T-cell (primary cell): Measurements from ENCODE around the gene NIFK. TPM values are rescaled to one million over a fixed set of nuclear protein-coding genes. Genes with fewer than 3 reads are reported as not detected.
"Not testable (repeated sequence)": the region's sequence is repeated elsewhere in the genome, so short reads cannot be mapped to it uniquely, and the experiment has no call there.

Source experiments
- ATAC-seq, 4 experiments: fragments of 200-7000 bp in 3 of 4; fragments of 150-1000 bp in 1 of 4; cut with Tn5 transposase; replicated peaks in 1 of 4; 1 replicate in 3 of 4; 2 replicates in 1 of 4; pipeline ENCODE4 v1.10.0; 2021; ENCODE audit warnings: moderate library complexity in 3 of 4, mild to moderate bottlenecking in 2 of 4, moderate number of reproducible peaks in 1 of 4
- CTCF ChIA-PET, 2 donors: fragments of 300-600 bp; sonication (Branson Sonifier 250); formaldehyde crosslinking; loops; one replicate each; lab custom pipeline; 2022; ENCODE audit warnings: antibody characterized with exemption in 2 of 2; lab: Charles Lee
- POLR2A ChIA-PET, 2 donors: fragments of 300-600 bp; sonication (Branson Sonifier 250); formaldehyde crosslinking; loops; one replicate each; lab custom pipeline; 2022; ENCODE audit warnings: antibody characterized with exemption in 2 of 2; lab: Charles Lee
- DNase-seq, 35 experiments: peaks; one replicate each; pipeline versions ENCODE4 v3.0.0 to v3.0.0-alpha.2; 2013 to 2023
- H3K27ac ChIP-seq: one replicate; pipeline ENCODE4 v1.5.1; 2013; ENCODE audit warnings: low read length
- H3K27me3 ChIP-seq, 2 experiments: replicated peaks in 1 of 2; 1 replicate in 1 of 2; 2 replicates in 1 of 2; pipeline versions ENCODE4 v1.6.1 to v1.7.0; 2013; ENCODE audit warnings: low read length in 1 of 2, mixed read lengths in 1 of 2; ENCODE audit not compliant: control insufficient read depth in 2 of 2, insufficient read depth in 2 of 2; ENCODE audit errors: extremely low read depth in 1 of 2
- H3K36me3 ChIP-seq, 2 donors: 1 replicate in 1 of 2; 2 replicates in 1 of 2; pipeline versions ENCODE4 v1.6.1 to v1.7.0; 2013; ENCODE audit warnings: low read length in 1 of 2; ENCODE audit not compliant: control insufficient read depth in 2 of 2, insufficient read depth in 1 of 2; ENCODE audit errors: extremely low read depth in 1 of 2
- H3K4me1 ChIP-seq, 2 experiments: 1 replicate in 1 of 2; 2 replicates in 1 of 2; pipeline versions ENCODE4 v1.6.1 to v1.7.0; 2013; ENCODE audit warnings: low read length in 2 of 2, mixed read lengths in 1 of 2; ENCODE audit not compliant: insufficient read depth in 2 of 2, control insufficient read depth in 1 of 2; ENCODE audit errors: extremely low read depth in 1 of 2
- H3K4me3 ChIP-seq, 2 donors: 1 replicate in 1 of 2; 2 replicates in 1 of 2; pipeline versions ENCODE4 v1.5.1 to v1.7.0; 2013; ENCODE audit warnings: mild to moderate bottlenecking in 2 of 2, low read length in 1 of 2, moderate library complexity in 1 of 2; ENCODE audit not compliant: control insufficient read depth in 1 of 2; ENCODE audit errors: extremely low read depth in 1 of 2
- H3K9me3 ChIP-seq: 2 replicates; pipeline ENCODE4 v1.7.0; 2013
- H3K27ac Mint-ChIP-seq, 2 donors: one replicate each; pipeline ENCODE4 v1.8.0; 2020 to 2021; ENCODE audit warnings: mild to moderate bottlenecking in 2 of 2, mixed read lengths in 2 of 2
- H3K27me3 Mint-ChIP-seq, 2 donors: one replicate each; pipeline ENCODE4 v1.8.0; 2021 to 2022; ENCODE audit warnings: mixed read lengths in 2 of 2
- H3K36me3 Mint-ChIP-seq: one replicate; pipeline ENCODE4 v1.8.0; 2021; ENCODE audit warnings: mixed read lengths
- H3K4me1 Mint-ChIP-seq, 3 donors: one replicate each; pipeline ENCODE4 v1.8.0; 2020 to 2022; ENCODE audit warnings: mixed read lengths in 3 of 3, mild to moderate bottlenecking in 1 of 3
- H3K4me3 Mint-ChIP-seq, 3 donors: one replicate each; pipeline ENCODE4 v1.8.0; 2020 to 2022; ENCODE audit warnings: mild to moderate bottlenecking in 3 of 3, mixed read lengths in 3 of 3, moderate library complexity in 3 of 3
- H3K9me3 Mint-ChIP-seq, 3 donors: one replicate each; pipeline ENCODE4 v1.8.0; 2020 to 2022; ENCODE audit warnings: mixed read lengths in 3 of 3
- WGBS: methylation state at CpG from one replicate; pipeline ENCODE4 v1.1.5; 2013; ENCODE audit warnings: missing lambda C conversion rate; ENCODE audit not compliant: insufficient coverage; 5-methylcytosine and 5-hydroxymethylcytosine counted together
- total RNA-seq, 35 experiments: library from RNA in 6 of 35; stranded (reverse) in 6 of 35; fragments of 120-200 nt in 1 of 35; gene quantifications; one replicate each; pipeline versions ENCODE4 v1.2.1 to v1.2.4 and lab custom pipeline; 2013 to 2026

The NIFK gene
- total RNA-seq, 5 donors from 2014 or later (not counting 1 experiment from before 2014, with no cell fraction given): 29.0 to 60.0 (median 53.9) TPM

GRCh38 chr2:121723316-121723715, 13.4 kb downstream of the NIFK start:
- Mint-ChIP-seq H3K4me1 (peaks cover 0 to 9% (median 4%) of the 10 kb centered on the region in 3 donors), H3K4me3 (no peak overlapping the region), H3K36me3 (peaks cover 12% of the 10 kb centered on the region), H3K27ac (no peak overlapping the region), H3K27me3 (no peaks in the 10 kb centered on the region), H3K9me3 (no peaks in the 10 kb centered on the region)
- Histone ChIP-seq H3K4me3 (no peak overlapping the region), H3K27me3 (no peaks in the 10 kb centered on the region), H3K4me1 (peaks cover 0 to 9% of the 10 kb centered on the region in 2 experiments), H3K36me3 (peaks cover 0 to 22% of the 10 kb centered on the region in 2 donors), H3K9me3 (no peaks in the 10 kb centered on the region), H3K27ac (no peak overlapping the region)
- ChIA-PET POLR2A (no interaction called here), CTCF (no interaction called here)
- no peak for DNase-seq
- 90% methylated on average over 5 of the region's 5 CpGs for WGBS
- no peak for ATAC-seq

GRCh38 chr2:121722479-121722878, 14.2 kb downstream of the NIFK start:
- Mint-ChIP-seq H3K27ac (peak overlapping the region in 1 of 2 donors; percentile 16), H3K36me3 (peaks cover 6% of the 10 kb centered on the region), H3K4me3 (no peak overlapping the region), H3K9me3 (no peaks in the 10 kb centered on the region), H3K27me3 (no peaks in the 10 kb centered on the region), H3K4me1 (peaks cover 0 to 9% (median 4%) of the 10 kb centered on the region in 3 donors)
- ChIA-PET POLR2A (no interaction called here), CTCF (interaction anchor here in 1 of 2 donors (0.6 kb wide), 1 partner anchor 135 kb away, joined by 6 read pairs; no protein-coding TSS in a partner anchor)
- Histone ChIP-seq H3K27me3 (no peaks in the 10 kb centered on the region), H3K4me1 (peaks cover 0 to 9% of the 10 kb centered on the region in 2 experiments), H3K4me3 (no peak overlapping the region), H3K36me3 (peaks cover 0 to 14% of the 10 kb centered on the region in 2 donors), H3K27ac (no peak overlapping the region), H3K9me3 (no peaks in the 10 kb centered on the region)
- no peak for ATAC-seq
- no peak for DNase-seq
- whole genome bisulfite sequencing: 70% methylated on average over 5 of the region's 5 CpGs

- ChIA-PET POLR2A (interaction anchor here in 1 of 2 donors (0.8 kb wide), 1 partner anchor 291 kb away, joined by 6 read pairs; no protein-coding TSS in a partner anchor), CTCF (interaction anchor here in 1 of 2 donors (0.6 kb wide), 1 partner anchor 134 kb away, joined by 6 read pairs; no protein-coding TSS in a partner anchor)
- Mint-ChIP-seq H3K27me3 (no peaks in the 10 kb centered on the region), H3K4me3 (no peak overlapping the region), H3K4me1 (peaks cover 0 to 9% (median 4%) of the 10 kb centered on the region in 3 donors), H3K27ac (no peak overlapping the region), H3K9me3 (no peaks in the 10 kb centered on the region), H3K36me3 (peaks cover 2% of the 10 kb centered on the region)
- no peak overlapping the region for H3K27ac ChIP-seq
- H3K4me3 ChIP-seq: no peak overlapping the region
- WGBS: no CpG with 5 or more reads among the region's 8 CpGs
- peaks cover 0 to 8% of the 10 kb centered on the region in 2 donors for H3K36me3 ChIP-seq
- no peak for DNase-seq
- no peaks in the 10 kb centered on the region for H3K9me3 ChIP-seq
- ATAC-seq: no peak
- H3K4me1 ChIP-seq: peaks cover 0 to 9% of the 10 kb centered on the region in 2 experiments
- no peaks in the 10 kb centered on the region for H3K27me3 ChIP-seq
These were observed 14.7 kb downstream of the NIFK start for GRCh38 chr2:121721926-121722325.

GRCh38 chr2:121717529-121717928, 19.1 kb downstream of the NIFK start:
- Mint-ChIP-seq H3K9me3 (no peaks in the 10 kb centered on the region), H3K36me3 (no peaks in the 10 kb centered on the region), H3K27ac (no peak overlapping the region), H3K4me1 (peaks cover 0 to 9% (median 4%) of the 10 kb centered on the region in 3 donors), H3K4me3 (no peak overlapping the region), H3K27me3 (no peaks in the 10 kb centered on the region)
- ChIA-PET POLR2A (no interaction called here), CTCF (interaction anchor here (0.7 to 2.7 kb wide), 4 partner anchors 55 to 315 kb away, joined by 3 to 14 read pairs (median 8); partner anchors contain the start of gene RNU4ATAC (in 2 of the 2))
- WGBS: 80% methylated on average over 3 of the region's 6 CpGs
- no peaks in the 10 kb centered on the region for H3K36me3 ChIP-seq
- H3K27me3 ChIP-seq: peaks cover 0 to 3% of the 10 kb centered on the region in 2 experiments
- no peaks in the 10 kb centered on the region for H3K9me3 ChIP-seq
- no peak overlapping the region for H3K4me3 ChIP-seq
- H3K4me1 ChIP-seq: peaks cover 0 to 9% of the 10 kb centered on the region in 2 experiments
- no peak for DNase-seq
- H3K27ac ChIP-seq: no peak overlapping the region
- no peak for ATAC-seq

GRCh38 chr2:121716126-121716525, 20.5 kb downstream of the NIFK start:
- Histone ChIP-seq H3K4me3 (no peak overlapping the region), H3K9me3 (no peaks in the 10 kb centered on the region), H3K4me1 (peaks cover 0 to 9% of the 10 kb centered on the region in 2 experiments), H3K27ac (no peak overlapping the region), H3K27me3 (peaks cover 0 to 3% of the 10 kb centered on the region in 2 experiments), H3K36me3 (no peaks in the 10 kb centered on the region)
- no CpG with 5 or more reads among the region's 1 CpG for WGBS
- ChIA-PET POLR2A (no interaction called here), CTCF (interaction anchor here in 1 of 2 donors (0.7 to 0.8 kb wide), 2 partner anchors 17 to 311 kb away, joined by 3 read pairs; no protein-coding TSS in a partner anchor)
- Mint-ChIP-seq H3K9me3 (no peaks in the 10 kb centered on the region), H3K4me3 (no peak overlapping the region), H3K4me1 (peaks cover 0 to 4% (median 3%) of the 10 kb centered on the region in 3 donors), H3K27ac (no peak overlapping the region), H3K27me3 (no peaks in the 10 kb centered on the region), H3K36me3 (no peaks in the 10 kb centered on the region)
- ATAC-seq (no peak), DNase-seq (no peak)

GRCh38 chr2:121711481-121711880, 25.2 kb downstream of the NIFK start:
- H3K4me3 ChIP-seq, H3K4me3 Mint-ChIP-seq, H3K36me3 ChIP-seq, H3K27ac ChIP-seq, DNase-seq, H3K4me1 Mint-ChIP-seq, H3K9me3 Mint-ChIP-seq, ATAC-seq, CTCF ChIA-PET, POLR2A ChIA-PET, H3K36me3 Mint-ChIP-seq, H3K27me3 Mint-ChIP-seq, H3K4me1 ChIP-seq, H3K27me3 ChIP-seq, H3K9me3 ChIP-seq, H3K27ac Mint-ChIP-seq: not testable (repeated sequence)
- WGBS: no CpG with 5 or more reads among the region's 3 CpGs
